GM18951 (cell line): ENCODE data around the gene SMARCD1.

ENCODE experiments used
- POLR2A ChIP-seq: IDR thresholded peaks from 4 replicates; pipeline ENCODE4 v1.6.1; 2011; ENCODE audit warnings: mild to moderate bottlenecking; ENCODE audit not compliant: insufficient read length, insufficient read depth; ENCODE audit errors: extremely low read depth
- in situ Hi-C: fragments of 300-500 bp; cut with MboI; formaldehyde crosslinking; loops from one replicate; pipeline ENCODE4 v1.12.0; 2022; ENCODE audit warnings: low sequenced_read_pairs, mixed read lengths, inconsistent platforms; ENCODE audit not compliant: unreplicated experiment

Gene SMARCD1

DNA sequence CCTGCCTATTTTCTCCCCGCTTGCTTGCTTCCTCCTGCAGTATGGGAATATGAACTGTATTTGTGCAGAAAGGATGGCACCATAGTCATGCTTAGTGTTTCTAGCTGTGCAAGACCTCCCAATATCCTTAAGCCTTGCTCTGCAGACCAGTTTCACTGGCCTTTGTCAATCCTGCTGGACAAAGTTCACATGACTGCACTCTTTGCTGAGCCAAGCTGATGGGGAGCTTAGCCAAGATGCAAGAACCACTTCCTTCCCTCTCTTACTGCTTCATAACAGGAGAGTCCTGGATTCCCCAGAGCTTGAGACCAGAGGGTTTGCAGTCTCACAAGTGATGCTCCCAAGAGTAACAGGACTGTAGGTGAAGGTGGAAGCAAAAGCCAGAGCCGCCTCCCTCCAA, 24.0 kb upstream of the SMARCD1 start:
- in situ Hi-C loops: no loop called here
- no peak for TF ChIP-seq POLR2A

DNA sequence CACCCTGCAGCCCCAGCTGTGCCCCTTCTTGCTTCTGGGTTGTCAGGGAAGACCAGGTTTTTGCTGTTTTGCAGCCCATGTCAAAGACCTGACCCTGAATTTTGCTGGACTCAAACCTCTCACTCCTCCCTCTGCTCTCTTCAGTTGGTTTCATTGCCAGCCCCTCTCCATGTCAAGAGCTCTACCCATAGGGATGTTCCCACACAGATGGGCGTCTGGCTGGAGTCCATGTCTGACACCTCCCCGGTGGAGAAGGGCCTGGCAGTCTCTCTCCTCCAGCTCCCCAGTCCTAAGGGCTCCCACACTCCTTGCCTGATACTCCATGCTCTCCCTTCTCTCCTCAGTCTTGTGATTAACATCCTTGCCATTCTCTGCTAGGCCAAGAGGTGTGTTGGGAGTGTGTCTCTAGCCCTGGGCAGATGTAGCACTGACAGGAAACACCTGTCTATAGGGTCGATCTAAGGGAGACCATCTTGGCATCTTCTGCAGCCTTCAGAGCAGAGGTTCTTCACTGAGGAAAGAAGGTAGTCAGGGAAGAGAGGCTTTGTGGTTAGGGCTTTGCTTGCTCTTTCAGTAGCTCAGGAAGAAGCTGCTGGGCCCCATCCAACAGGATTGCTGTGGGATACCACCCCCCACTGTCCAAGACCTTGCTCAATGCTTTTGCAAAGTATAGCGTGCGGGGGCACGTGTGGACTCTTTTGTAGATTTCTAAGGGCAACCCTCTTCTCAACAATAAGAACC, 23.0 kb upstream of the SMARCD1 start:
- in situ Hi-C loops: no loop called here
- TF ChIP-seq POLR2A: no peak

DNA sequence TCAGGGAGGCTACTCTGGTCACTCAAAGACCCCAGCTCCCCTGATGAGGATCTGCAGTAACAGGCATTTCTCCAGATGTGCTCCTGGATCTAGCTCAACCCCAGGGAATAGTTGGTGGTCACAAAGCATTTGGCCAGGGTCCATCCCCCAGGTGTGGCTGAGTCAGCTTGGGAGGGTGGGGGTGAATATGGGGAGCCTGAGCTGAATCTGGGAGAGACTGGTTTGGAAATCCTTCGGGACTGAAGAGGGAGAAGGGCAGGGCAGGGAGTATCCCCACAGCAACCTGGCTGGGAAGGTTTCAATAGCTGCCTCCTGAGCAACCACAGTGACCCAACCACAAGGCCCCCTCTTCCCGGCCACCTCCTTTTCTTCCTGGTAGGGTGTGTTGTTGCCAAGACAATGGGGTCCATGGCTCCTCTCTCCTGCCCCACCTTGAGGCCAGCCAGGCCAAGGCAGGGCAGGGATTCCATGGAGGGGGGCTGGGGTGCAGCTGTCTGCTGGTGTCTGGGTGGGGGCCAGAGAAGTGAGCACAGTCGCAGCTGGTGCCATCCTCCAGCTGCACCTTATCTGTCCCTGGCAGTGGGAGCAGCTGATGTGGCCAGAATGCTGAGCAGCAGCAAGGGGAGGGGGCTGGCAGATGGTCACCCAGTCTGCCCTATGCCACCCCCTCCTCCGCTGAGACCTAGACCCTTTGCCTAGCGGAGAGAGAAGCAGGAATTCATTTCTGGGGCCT, 22.2 kb upstream of the SMARCD1 start:
- TF ChIP-seq POLR2A: no peak
- in situ Hi-C loops: no loop called here

DNA sequence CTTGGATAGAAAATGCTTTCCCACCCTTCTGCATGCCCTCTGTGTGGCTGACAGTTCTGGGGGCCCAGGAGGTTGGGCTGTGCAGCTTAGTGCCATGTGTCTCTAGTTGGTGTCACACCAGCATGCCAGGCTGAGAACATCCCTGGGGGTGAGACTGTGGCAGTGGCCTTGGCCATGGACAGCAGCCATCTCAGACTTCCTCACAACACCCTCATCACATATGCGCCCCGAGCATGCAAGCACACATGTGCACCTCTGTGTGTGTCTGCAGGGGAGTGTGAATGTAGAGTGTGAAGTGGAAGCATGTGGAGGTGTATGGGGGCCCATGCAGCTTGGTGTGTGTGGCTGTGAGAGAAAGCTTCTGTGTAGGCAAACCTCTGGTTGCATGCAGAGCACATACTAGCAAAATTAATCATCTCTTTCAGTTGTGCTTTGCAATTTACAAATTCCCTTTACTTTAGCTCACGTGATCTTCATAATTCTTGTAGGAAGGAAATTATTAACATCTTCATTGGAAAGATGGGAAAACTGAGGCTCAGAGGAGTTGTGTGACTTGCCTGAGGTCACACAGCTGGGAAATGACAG, 19.3 kb upstream of the SMARCD1 start:
- in situ Hi-C loops: no loop called here
- no peak for TF ChIP-seq POLR2A

DNA sequence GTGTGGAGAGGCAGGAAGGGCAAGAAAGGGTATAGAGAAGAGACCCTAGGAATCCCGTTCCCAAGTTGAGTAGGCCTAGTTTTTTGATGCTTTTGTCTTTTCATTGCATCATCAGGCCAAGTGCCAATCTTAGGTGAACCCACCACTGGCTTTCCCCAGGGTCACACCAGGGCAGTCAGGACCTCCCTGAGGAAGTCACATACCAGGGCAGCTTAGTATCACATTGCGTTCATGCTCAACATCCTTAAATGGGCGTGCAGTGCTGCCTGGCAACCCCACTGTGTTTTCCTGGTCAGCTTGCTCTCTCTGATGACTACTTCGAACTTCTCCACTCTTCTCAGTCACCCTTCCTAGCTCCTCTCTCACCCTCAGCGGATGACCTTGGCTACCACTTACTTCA, 18.7 kb upstream of the SMARCD1 start:
- in situ Hi-C loops: no loop called here
- no peak for TF ChIP-seq POLR2A

DNA sequence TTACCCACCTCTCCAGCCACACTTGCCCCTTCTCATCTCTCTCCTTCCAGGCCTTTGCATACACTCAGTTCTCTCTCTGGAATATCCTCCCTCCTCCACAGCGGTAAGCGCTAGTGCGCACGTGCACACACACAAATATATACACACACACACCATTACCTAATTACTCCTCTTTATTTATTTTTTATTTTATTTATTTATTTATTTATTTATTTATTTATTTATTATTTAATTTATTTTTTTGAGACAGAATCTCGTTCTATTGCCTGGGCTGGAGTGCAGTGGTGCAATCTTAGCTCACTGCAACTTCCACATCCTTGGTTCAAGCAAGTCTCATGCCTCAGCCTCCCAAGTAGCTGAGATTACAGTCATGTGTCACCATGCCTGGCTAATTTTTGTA, 16.1 kb upstream of the SMARCD1 start:
- in situ Hi-C loops: no loop called here
- TF ChIP-seq POLR2A: no peak

DNA sequence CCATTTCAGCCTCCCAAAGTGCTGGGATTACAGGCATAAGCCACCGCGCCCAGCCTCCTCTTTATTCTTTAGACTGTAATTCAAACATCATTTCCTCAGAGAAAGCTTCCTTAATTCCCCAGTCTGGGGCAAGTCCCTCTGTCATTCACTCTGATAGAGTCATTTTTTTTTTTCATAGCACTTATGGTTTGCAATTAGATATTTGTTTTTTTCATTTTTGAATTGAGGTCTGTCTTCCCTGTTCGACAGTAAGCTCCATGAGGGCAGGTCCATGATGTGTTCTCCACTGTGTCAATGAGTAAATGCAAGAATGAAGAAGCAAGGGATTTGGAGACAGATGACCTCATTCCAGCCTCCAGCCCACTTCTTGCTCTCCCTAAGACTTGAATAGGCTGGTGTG, 15.6 kb upstream of the SMARCD1 start:
- in situ Hi-C loops: no loop called here
- TF ChIP-seq POLR2A: no peak

DNA sequence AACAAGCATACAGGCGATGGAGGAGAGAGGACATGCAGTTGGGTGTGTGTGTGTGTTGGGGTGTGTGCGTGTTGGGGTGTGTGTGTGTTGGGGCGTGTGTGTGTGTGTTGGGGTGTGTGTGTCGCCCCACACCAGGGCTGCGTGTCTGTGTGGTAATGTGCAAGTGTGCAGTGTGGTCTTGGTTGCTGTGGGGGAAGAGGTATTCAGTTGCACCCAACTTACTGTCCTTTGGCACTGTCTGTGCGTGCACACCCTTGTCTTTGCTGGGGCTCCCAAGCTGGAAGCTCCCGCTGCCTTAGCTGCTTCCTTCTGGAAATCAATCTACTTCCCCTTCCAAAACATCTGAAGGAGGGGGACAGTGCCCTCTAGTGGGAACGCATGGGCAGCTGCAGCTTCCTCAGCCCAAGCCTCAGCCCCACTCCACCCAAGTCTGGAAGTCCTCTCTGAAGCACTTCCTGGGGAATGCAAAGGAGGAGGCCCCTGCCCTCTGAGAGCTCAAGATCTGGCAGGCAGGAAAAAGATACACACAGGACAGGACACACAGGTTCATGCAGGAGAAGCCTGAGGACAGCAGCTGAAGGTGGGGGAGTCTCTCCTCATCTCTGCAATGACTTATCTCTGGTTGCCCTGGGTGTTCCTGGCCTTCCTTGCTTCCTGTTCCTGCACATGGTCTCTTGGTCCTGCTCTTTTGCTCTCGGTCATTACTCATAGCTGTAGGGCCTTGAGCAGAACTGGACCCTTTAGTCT, 14.7 kb upstream of the SMARCD1 start:
- in situ Hi-C loops: no loop called here

DNA sequence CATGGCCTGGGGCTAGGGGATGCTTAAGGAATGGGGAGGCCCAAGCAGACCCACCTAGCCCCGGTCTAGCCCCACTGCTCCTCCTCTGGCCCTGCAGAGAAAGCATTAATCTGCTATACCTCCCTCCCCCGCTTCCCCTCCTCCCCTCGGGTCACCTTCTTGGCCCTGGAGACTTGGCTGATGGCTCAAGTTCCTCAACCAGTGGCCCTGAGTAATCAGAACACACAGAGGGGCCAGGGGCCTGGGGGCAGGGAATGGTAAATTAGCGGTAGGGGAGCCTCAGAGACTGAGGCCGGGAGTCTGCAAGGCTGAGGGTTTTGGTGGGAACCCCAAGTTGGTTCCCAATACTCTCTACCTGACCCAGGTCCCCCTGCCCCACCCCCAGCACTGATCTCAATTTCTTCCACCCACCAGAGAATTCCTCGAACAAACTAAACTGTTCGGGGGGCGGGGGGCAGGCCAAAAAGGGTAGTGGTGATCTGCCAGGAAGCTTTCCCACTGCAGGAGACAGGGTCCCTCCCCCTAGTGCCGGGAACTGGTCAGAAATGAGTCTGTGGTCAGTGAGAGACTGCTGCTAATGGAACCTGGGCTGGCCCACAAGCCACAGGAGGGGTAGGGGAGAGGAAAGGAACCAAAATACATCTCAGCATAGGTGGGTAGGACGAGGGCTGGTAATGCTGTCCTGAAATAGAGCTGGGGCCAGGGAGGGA, 12.8 kb upstream of the SMARCD1 start:
- no peak for TF ChIP-seq POLR2A
- in situ Hi-C loops: no loop called here

More for the DNA sequence above, 14.7 kb upstream of the SMARCD1 start:
- no peak for TF ChIP-seq POLR2A

DNA sequence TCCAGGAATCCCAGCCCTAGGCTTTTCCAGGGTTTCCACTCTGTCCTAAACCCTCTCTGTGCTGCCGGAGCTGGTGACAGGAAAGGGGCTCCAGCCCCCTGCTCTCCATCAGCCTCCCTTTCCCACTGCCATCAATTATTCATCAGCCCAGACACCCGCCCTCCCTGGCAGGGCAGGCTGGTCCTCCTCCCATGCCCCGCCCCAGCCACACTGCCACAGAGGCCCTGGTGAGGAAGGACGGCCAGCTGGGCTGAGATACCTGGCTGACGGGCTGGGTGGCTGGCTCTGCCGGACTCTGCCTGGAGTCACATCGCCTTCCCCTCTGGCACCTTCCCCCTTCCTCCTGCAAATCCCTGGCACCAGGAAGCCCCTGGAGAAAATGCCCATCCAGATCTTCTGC, 11.9 kb upstream of the SMARCD1 start:
- in situ Hi-C loops: no loop called here
- no peak for TF ChIP-seq POLR2A

DNA sequence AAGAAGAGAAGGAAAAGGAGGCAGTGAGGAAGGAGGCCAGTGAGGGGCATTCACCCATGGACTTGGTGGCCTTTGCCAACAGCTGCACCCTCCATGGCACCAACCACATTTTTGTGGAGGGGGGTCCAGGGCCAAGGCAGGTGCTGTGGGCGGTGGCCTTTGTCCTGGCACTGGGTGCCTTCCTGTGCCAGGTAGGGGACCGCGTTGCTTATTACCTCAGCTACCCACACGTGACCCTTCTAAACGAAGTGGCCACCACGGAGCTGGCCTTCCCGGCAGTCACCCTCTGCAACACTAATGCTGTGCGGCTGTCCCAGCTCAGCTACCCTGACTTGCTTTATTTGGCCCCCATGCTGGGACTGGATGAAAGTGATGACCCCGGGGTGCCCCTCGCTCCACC, 11.4 kb upstream of the SMARCD1 start:
- TF ChIP-seq POLR2A: no peak
- in situ Hi-C loops: no loop called here

DNA sequence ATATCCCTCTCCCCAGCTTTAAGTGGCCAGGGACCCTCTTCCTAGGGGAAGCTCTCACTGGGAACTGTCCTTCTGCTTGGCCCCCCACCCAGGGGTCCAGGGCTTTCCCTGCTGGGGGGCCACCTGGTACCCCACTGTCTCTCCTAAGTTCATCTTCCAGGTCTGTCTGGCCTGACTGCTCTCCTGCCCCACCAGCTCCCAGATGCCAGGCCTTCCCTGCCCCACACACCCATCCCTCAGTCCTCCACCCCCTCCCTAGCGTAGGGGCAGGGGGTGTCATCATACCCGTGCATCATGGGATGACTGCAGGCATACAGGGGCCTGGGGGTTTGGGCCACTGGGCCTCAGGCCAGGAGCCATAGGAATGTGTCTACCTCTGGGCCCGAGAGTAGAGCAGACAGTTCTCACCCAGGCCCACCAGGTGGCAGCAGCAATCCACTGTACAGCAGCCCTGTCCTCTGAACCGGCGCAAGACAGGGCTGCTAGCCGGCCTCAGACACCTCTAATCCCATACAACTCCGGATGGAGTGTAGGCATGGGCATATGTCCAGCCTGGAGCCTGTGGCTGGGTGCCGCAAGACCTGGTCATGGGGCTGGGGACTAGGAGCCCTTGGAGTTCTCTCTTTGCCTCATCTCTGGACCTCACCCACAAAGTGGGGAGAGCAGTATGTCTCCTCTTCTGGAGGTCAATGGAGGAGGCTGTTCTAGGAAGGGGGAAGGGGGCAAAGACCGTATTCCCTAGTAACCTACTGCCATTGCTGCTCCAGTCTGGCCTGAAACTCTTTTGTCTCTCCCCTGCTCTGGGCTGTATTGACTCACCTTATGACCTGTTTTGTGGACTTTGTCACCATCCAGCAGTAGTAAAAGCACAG, 10.0 kb upstream of the SMARCD1 start:
- in situ Hi-C loops: no loop called here
- TF ChIP-seq POLR2A: no peak
